ENCODE data around the gene OOSP2.

DNA sequence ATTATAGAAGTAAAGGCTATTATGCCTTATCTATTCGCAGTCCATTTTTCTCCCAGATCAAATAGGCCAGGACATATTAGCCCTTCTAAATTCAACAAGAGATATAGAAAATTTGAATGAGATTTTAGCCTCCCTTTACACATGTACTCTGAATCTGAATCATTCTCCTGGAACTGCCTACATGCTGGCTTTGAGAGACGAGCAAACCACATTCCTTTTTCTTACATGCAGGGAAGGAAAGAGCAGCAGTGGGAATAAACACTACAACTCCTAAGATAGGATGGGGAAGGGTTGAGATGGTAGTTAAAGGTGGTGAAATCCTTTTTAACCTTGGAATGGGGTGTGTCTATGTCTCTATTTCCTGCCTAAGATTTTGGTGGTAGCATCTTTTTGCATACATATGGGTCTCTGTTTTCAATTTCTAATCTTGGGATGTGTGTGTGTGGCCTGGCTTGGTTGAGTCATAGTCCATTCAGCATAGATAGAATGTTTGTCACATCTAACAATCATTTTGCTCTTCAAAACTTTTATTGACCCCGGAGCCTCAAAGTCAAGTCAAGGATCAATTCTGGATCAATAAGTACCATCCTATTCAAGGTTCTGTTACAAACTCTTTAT, 11.1 kb upstream of the OOSP2 start:
- TF ChIP-seq POLR2A (IDR thresholded peaks at IDR 0.05; ENCODE audit: low read depth) = no peak
- TF ChIP-seq, protein P1, sequence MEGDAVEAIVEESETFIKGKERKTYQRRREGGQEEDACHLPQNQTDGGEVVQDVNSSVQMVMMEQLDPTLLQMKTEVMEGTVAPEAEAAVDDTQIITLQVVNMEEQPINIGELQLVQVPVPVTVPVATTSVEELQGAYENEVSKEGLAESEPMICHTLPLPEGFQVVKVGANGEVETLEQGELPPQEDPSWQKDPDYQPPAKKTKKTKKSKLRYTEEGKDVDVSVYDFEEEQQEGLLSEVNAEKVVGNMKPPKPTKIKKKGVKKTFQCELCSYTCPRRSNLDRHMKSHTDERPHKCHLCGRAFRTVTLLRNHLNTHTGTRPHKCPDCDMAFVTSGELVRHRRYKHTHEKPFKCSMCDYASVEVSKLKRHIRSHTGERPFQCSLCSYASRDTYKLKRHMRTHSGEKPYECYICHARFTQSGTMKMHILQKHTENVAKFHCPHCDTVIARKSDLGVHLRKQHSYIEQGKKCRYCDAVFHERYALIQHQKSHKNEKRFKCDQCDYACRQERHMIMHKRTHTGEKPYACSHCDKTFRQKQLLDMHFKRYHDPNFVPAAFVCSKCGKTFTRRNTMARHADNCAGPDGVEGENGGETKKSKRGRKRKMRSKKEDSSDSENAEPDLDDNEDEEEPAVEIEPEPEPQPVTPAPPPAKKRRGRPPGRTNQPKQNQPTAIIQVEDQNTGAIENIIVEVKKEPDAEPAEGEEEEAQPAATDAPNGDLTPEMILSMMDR (IDR thresholded peaks at IDR 0.05) = no peak

Data from esophagus muscularis mucosa (tissue), 3 donors.